ENCODE results near the gene CIAO3.

DNA sequence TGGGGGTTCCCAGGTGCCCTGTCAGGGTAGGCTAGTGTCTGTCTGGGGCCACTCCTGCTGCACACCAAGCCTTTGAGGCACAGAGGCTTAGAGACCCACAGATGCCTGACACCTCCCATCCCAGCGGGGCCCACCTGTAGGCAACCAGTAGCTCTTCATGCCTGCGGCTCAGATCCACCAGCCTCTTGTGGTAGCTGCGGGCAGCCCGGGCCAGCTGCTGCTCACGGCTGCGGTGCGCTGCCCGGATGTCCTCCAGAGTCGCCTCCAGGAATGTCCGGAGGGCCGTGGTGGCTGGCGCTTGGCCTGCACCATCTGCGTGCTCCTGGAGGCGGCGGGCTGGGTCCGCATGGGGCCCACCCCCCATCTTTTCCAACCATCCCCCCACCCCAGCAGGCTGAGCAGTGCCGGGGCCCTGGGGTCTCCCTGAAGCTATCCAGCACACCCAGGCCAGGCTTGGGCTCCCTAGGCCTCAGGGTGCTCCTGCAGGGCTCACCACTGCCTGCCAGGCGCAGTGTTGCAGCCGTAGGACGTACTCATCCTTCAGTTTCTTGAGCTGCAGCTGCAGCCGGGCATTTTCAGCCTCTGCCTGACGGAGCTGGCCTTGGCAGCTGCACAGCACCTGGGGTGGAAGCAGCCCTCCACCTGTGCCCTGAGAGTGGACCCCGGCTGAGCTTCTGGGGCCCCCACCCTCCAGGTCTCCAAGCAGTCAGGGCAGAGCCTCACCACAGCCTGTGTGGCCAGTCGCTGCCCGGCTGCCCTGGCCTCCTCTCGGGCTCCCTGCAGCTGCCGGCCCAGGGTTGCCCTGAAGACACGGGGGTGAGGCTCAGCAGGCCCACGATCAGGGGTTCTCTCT lies 16.4 kb downstream of the CIAO3 start:
- TF ChIP-seq POLR2A (IDR thresholded peaks at IDR 0.05; ENCODE audit: low read length) (no peak), GATA1 (IDR thresholded peaks at IDR 0.05; ENCODE audit: low read depth, low read length) (no peak)
